Gastroesophageal sphincter (tissue), 3 donors: ENCODE measurements around the gene CPNE6.

Source experiments
- POLR2AphosphoS5 ChIP-seq: sonication (generic); formaldehyde crosslinking; IDR thresholded peaks from one replicate; pipeline ENCODE4 v1.6.1; 2017; ENCODE audit warnings: antibody characterized with exemption
- TF ChIP-seq, protein P1 (sequence below), 4 experiments: fragments of 200-600 bp in 2 of 4; fragments of 450-650 bp in 2 of 4; sonication (generic) in 1 of 4; IDR thresholded peaks; one replicate each; pipeline ENCODE4 v1.5.1; 2017 to 2019; ENCODE audit warnings: antibody characterized with exemption in 4 of 4, mild to moderate bottlenecking in 2 of 4, moderate library complexity in 2 of 4

DNA sequence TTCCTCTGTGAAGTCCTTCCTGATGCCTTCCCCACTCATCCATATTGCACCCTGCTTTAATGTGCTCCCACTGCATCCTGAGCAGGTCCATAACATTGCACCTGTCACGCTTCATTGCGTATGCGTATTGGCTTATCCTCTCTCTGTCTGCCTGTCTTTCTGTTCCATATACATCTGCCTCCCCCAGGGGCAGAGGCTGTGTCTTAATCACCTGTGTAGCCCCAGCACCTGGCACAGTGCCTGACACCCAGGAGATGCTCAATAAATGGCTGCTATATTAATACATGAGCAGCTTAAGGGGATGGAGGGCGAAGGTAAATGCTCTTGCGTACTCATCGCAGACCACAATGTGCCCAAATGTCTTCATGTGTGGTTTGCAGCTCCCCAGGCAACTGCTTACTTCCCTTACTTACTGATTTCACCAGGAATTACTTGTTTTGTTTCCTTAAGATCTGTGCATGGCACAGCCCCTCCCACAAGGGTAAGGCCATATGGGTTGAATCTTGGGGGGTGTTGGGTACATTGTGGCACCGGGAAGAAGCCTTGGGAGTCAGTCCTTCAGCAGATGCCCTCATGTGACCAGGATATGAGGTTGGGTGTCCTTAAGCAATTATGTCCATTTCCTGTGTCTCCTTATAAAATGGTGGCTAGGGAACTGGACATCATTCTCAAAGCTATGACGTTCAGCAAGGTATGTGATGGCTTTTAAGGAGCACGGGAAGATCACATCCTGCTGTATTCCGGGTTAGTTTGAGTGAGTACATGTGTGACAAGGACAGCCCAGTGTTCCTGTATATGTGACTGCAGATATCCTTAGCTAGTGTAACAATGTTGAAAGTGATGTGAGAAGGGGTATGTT is 848 bp upstream of the CPNE6 start:
- TF ChIP-seq, protein P1, sequence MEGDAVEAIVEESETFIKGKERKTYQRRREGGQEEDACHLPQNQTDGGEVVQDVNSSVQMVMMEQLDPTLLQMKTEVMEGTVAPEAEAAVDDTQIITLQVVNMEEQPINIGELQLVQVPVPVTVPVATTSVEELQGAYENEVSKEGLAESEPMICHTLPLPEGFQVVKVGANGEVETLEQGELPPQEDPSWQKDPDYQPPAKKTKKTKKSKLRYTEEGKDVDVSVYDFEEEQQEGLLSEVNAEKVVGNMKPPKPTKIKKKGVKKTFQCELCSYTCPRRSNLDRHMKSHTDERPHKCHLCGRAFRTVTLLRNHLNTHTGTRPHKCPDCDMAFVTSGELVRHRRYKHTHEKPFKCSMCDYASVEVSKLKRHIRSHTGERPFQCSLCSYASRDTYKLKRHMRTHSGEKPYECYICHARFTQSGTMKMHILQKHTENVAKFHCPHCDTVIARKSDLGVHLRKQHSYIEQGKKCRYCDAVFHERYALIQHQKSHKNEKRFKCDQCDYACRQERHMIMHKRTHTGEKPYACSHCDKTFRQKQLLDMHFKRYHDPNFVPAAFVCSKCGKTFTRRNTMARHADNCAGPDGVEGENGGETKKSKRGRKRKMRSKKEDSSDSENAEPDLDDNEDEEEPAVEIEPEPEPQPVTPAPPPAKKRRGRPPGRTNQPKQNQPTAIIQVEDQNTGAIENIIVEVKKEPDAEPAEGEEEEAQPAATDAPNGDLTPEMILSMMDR (IDR thresholded peaks at IDR 0.05), result no peak
- no peak for TF ChIP-seq POLR2AphosphoS5
